Spinal cord (tissue), 10 donors: ENCODE measurements around the gene SMARCA4. TPM values are rescaled to one million over a fixed set of nuclear protein-coding genes. Genes with fewer than 3 reads are reported as not detected.

Experiments
- DNase-seq, 6 donors: peaks; one replicate each; pipeline versions ENCODE4 v3.0.0 to v3.0.0-alpha.2; 2013 to 2015; ENCODE audit warnings: low spot score in 6 of 6, low read depth in 4 of 6
- H3K27ac ChIP-seq: one replicate; pipeline ENCODE4 v1.5.1; 2013; ENCODE audit warnings: low read depth, low read length, control low read depth
- H3K27me3 ChIP-seq: one replicate; pipeline ENCODE4 v1.6.1; 2013; ENCODE audit warnings: low read length; ENCODE audit not compliant: control insufficient read depth, insufficient read depth
- H3K36me3 ChIP-seq: one replicate; pipeline ENCODE4 v1.6.1; 2013; ENCODE audit warnings: low read length; ENCODE audit not compliant: control insufficient read depth, insufficient read depth
- H3K4me1 ChIP-seq: one replicate; pipeline ENCODE4 v1.6.1; 2013; ENCODE audit warnings: low read length; ENCODE audit not compliant: control insufficient read depth, insufficient read depth
- H3K4me3 ChIP-seq: one replicate; pipeline ENCODE4 v1.5.1; 2013; ENCODE audit warnings: low read depth, low read length, control low read depth
- H3K9me3 ChIP-seq: one replicate; pipeline ENCODE4 v1.6.1; 2013; ENCODE audit warnings: low read length; ENCODE audit not compliant: control insufficient read depth, insufficient read depth
- WGBS: methylation state at CpG from one replicate; pipeline ENCODE4 v1.1.5; 2013; ENCODE audit warnings: missing lambda C conversion rate; ENCODE audit not compliant: insufficient coverage; 5-methylcytosine and 5-hydroxymethylcytosine counted together
- polyA plus RNA-seq, 2 donors: library from polyadenylated mRNA; unstranded; fragments of 120-200 nt; gene quantifications; one replicate each; pipeline ENCODE4 v1.2.1, GENCODE V29; 2013; ENCODE audit not compliant: insufficient read length in 2 of 2
- total RNA-seq, 2 donors: library from RNA; depleted of rRNA in 1 of 2; stranded (reverse); fragments of 120-200 nt in 1 of 2; fragments of >200 nt in 1 of 2; gene quantifications; one replicate each; pipeline versions ENCODE4 v1.2.3 to v1.2.4, GENCODE V29; 2013 to 2014
- donor health status: healthy.

The SMARCA4 gene
- total and polyA plus RNA-seq, 4 donors: 86.5 to 228 (median 159) TPM

DNA sequence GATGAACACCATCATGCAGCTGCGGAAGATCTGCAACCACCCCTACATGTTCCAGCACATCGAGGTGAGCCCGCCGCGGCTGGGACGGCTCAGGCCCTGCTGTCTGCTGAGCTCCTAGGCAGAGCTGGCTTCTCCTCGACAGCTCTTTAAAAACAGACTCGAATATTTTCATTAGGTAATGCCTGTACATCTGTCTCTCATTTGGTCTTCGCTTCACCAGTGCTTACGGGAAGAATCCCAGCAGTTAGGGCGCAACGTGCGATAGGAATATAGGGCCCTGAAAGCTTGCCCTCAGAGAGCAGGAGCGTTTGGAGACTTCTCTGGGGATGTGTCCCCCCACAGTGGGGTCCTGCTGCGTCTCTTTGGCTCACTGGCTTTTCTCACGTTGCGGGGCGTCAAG lies 64.6 kb downstream of the SMARCA4 start:
- H3K4me3 ChIP-seq: no peak overlapping the region
- no peaks in the 10 kb centered on the region for H3K4me1 ChIP-seq
- H3K27ac ChIP-seq: peak overlapping the region; percentile 33
- DNase-seq: no peak
- H3K27me3 ChIP-seq: no peaks in the 10 kb centered on the region
- WGBS: 93% methylated on average over 18 of the region's 18 CpGs
- H3K9me3 ChIP-seq: no peaks in the 10 kb centered on the region
- peaks cover 99% of the 10 kb centered on the region for H3K36me3 ChIP-seq

GRCh38 chr19:11025997-11026396 lies 65.2 kb downstream of the SMARCA4 start:
- Histone ChIP-seq H3K36me3 (peaks cover 99% of the 10 kb centered on the region), H3K27ac (no peak overlapping the region), H3K4me3 (no peak overlapping the region), H3K4me1 (no peaks in the 10 kb centered on the region), H3K27me3 (no peaks in the 10 kb centered on the region), H3K9me3 (no peaks in the 10 kb centered on the region)
- no peak for DNase-seq
- WGBS: 80% methylated on average over 14 of the region's 16 CpGs

- Histone ChIP-seq H3K27me3 (no peaks in the 10 kb centered on the region), H3K4me1 (no peaks in the 10 kb centered on the region), H3K4me3 (no peak overlapping the region), H3K27ac (no peak overlapping the region), H3K36me3 (peaks cover 99% of the 10 kb centered on the region), H3K9me3 (no peaks in the 10 kb centered on the region)
- DNase-seq: no peak
- WGBS: 94% methylated on average over 14 of the region's 14 CpGs
Observed at GRCh38 chr19:11027381-11027780, 66.6 kb downstream of the SMARCA4 start.

DNA sequence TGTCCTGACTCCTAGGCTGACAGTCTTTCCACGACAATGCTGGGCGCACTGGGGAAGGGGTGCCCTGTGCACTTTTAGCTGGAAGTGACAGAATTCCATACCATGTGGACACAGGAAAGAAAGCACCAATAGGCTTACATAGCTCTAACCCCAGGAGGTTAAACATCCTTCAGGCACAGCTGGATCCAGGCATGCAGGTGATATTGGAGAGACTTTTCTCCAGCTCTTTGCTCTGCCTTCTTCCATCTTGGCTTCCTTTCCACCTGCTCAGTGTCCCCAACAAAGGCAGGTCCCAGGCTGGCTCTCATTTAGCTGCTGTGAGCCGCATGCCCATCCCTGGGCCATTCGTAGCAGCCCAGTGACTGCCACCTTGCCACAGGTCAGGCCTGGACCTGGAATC lies 67.3 kb downstream of the SMARCA4 start:
- WGBS: 100% methylated on average over 4 of the region's 4 CpGs
- Histone ChIP-seq H3K4me3 (no peak overlapping the region), H3K27me3 (no peaks in the 10 kb centered on the region), H3K36me3 (peaks cover 99% of the 10 kb centered on the region), H3K27ac (no peak overlapping the region), H3K9me3 (no peaks in the 10 kb centered on the region), H3K4me1 (no peaks in the 10 kb centered on the region)
- no peak for DNase-seq

GRCh38 chr19:11031421-11032070 lies 70.7 kb downstream of the SMARCA4 start:
- DNase-seq: no peak
- 89% methylated on average over 21 of the region's 21 CpGs for WGBS
- Histone ChIP-seq H3K36me3 (peaks cover 99% of the 10 kb centered on the region), H3K9me3 (no peaks in the 10 kb centered on the region), H3K27ac (no peak overlapping the region), H3K27me3 (no peaks in the 10 kb centered on the region), H3K4me3 (no peak overlapping the region), H3K4me1 (no peaks in the 10 kb centered on the region)

- 90% methylated on average over 16 of the region's 22 CpGs for WGBS
- DNase-seq: no peak
- peaks cover 94% of the 10 kb centered on the region for H3K36me3 ChIP-seq
Observed at GRCh38 chr19:11033251-11033650, 72.4 kb downstream of the SMARCA4 start.

DNA sequence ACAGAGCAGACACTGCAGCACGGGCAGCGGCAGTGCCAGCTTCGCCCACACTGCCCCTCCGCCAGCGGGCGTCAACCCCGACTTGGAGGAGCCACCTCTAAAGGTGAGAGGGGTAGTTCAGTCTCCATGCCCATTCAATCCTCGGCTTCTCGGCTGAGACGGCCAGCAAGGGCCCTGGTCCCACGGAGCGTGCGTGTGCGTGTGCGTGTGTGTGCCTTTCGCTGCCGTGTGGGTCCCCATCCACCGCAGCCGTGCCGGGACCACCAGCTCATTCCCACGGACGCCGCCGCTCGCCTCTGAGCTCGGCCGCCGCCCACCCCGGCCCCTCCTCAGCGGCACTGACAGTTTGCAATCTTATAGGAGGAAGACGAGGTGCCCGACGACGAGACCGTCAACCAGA lies 72.9 kb downstream of the SMARCA4 start:
- WGBS: 91% methylated on average over 31 of the region's 35 CpGs
- H3K27ac ChIP-seq: no peak overlapping the region
- DNase-seq: no peak
- H3K27me3 ChIP-seq: no peaks in the 10 kb centered on the region
- no peak overlapping the region for H3K4me3 ChIP-seq
- H3K9me3 ChIP-seq: no peaks in the 10 kb centered on the region
- no peaks in the 10 kb centered on the region for H3K4me1 ChIP-seq
- peaks cover 93% of the 10 kb centered on the region for H3K36me3 ChIP-seq

More at GRCh38 chr19:11033251-11033650, 72.4 kb downstream of the SMARCA4 start:
- Histone ChIP-seq H3K9me3 (no peaks in the 10 kb centered on the region), H3K27me3 (no peaks in the 10 kb centered on the region), H3K4me1 (no peaks in the 10 kb centered on the region), H3K4me3 (no peak overlapping the region), H3K27ac (no peak overlapping the region)

DNA sequence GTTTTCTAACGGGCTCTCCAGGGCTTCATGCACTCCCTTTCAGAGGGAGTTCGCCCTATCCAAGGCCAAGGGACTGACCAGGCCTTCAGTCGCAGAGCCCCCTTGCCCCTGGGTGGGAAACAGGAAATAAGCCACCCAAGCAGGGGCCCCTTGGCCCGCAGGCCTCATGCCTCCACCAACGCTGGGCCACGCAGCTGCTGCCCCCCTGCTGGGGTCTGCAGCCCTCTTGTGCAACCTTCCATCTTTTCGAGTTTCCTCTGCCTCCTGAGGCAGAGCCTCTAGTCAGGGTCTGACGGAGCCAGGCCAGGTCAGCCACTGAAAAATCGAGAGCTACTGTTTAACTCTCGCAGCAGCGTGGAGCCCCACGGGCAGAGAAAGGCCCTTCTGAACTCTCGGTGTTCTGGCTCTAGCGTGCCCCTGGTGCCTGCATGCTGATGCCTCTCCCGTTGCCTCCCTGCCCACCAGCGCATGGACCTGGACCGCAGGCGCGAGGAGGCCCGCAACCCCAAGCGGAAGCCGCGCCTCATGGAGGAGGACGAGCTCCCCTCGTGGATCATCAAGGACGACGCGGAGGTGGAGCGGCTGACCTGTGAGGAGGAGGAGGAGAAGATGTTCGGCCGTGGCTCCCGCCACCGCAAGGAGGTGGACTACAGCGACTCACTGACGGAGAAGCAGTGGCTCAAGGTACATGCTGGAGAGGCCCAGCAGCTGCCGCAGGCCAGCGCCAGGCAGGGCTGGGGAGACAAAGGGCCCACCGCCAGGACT lies 73.8 kb downstream of the SMARCA4 start:
- WGBS: 90% methylated on average over 38 of the region's 38 CpGs
- H3K27me3 ChIP-seq: no peaks in the 10 kb centered on the region
- no peak for DNase-seq
- H3K4me1 ChIP-seq: no peaks in the 10 kb centered on the region
- H3K27ac ChIP-seq: no peak overlapping the region
- no peak overlapping the region for H3K4me3 ChIP-seq
- H3K9me3 ChIP-seq: no peaks in the 10 kb centered on the region
- H3K36me3 ChIP-seq: peaks cover 92% of the 10 kb centered on the region

DNA sequence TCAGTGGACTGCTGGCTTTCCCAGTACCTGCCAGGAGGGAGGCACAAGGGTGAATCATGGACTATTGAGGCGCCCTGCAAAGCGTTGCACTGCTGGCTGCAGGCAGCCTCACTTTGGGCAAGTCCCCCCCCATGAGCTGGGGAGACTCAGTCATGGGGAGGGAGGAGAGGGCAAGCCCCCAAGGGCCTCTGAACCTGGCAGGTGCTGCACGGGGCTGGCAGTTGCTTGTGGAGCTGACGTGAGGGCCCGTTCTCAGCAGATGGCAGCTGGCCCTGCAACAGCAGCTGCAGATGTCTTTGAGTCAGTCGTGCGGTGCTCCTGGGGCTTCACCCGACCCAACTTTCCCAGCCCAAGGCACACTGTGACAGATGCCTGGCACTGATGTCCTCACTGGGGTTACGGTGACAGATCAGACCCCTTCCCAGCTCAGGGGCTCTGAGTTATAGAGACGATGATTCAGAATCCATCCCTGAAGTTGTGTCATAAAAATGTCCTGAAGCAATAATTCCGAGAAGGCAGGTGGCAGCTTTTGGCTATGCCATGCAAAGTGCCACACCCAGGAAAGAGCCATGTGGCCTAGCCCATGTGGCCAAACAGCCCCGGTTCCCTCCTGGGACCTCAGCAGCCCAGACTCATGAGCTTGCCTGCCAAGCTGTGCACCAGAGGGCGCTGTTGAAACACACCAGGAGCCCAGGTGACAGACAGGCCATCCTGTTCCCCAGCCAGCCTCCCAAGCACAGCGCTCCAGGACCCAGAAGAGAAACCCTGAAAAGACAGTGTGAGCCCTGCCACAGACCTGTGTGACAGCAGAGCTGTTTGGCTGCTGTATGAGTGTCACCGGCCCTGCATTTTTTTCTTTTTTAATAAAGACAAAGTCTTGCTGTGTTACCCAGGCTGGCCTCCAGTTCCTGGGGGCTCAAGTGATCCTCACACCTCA lies 74.9 kb downstream of the SMARCA4 start:
- Histone ChIP-seq H3K4me1 (no peaks in the 10 kb centered on the region), H3K27ac (no peak overlapping the region), H3K27me3 (no peaks in the 10 kb centered on the region), H3K9me3 (no peaks in the 10 kb centered on the region), H3K36me3 (peaks cover 91% of the 10 kb centered on the region), H3K4me3 (no peak overlapping the region)
- WGBS: 48% methylated on average over 15 of the region's 15 CpGs
- DNase-seq: peak; percentile 6 to 88 (median 61)
